Activated gamma-delta T cell treated with Interleukin-2 at 50 U/mL for 16 hours (primary cell): Measurements from ENCODE around the gene MAPT.
"Not testable (repeated sequence)": the region's sequence is repeated elsewhere in the genome, so short reads cannot be mapped to it uniquely, and the experiment has no call there.

ENCODE experiments used
- DNase-seq: peaks from one replicate; pipeline ENCODE4 v3.0.0-alpha.2; 2020

The MAPT gene

GRCh38 chr17:45956746-45957145, 62.4 kb downstream of the MAPT start:
- DNase-seq: not testable (repeated sequence)

- no peak for DNase-seq
Measured at GRCh38 chr17:45958307-45958706, 64.0 kb downstream of the MAPT start.

DNA sequence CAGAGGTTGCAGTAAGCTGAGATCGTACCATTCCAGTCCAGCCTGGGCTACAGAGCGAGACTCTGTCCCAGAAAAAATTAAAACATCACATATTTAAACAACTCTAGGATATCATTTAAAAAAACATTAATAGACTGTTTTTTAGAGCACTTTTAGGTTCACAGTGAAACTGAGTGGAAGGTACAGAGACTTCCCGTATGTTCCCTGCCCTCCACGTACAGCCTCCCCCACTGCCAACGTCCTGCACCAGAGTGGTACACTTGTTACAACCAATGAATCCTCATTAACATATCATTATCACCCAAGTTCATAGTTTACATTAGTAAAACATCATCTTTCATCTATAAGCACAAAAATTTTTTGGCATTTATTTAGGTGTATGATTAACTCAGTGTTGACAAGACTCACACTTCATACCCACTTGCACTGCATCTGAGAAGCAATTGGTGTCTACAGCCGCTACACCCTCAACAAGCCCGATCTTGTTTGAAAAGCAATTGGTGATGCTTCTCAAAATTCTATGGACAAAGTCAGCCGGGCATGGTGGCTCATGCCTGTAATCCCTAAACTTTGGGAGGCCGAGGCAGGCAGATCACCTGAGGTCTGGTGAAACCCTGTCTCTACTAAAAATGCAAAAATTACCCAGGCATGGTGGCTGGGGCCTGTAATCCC, 64.8 kb downstream of the MAPT start:
- no peak for DNase-seq

DNA sequence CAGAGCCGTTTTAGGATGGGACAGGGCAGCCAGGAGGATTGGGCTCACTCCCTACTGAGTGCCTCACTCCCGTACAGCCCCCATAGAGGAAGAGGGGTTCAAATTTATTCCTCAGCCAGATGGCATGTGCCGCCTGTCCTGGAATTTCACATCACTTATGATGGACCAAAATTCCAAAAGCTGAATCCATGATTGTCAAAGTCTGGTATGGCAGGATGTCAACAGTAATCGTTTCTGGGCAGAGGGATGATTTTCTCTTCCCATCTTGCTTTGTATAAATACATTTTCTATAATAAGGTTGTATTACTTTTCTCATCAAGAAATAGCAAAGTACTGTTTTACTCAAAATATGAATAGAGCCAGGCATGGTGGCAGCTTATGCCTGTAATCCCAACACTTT, 66.0 kb downstream of the MAPT start:
- DNase-seq: no peak

DNA sequence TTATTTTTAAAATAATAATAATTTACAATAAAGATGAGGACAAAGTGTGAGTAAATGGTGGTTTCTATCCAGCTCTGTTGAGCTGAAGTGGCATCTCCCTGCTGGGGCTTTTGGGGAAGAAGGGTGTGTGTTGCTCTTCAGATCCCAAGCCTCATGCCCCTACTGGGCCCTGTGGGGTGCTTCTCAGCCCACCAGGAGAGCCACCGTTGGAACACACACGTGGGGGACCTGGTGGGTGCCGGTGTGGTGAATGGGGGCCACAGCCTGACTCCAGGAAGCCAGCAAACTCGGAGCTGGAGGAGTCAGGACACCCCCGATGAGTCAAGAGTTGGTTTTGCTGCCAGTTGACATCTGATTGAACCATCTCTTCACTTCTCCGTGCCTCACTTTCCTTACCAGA, 66.9 kb downstream of the MAPT start:
- no peak for DNase-seq

DNA sequence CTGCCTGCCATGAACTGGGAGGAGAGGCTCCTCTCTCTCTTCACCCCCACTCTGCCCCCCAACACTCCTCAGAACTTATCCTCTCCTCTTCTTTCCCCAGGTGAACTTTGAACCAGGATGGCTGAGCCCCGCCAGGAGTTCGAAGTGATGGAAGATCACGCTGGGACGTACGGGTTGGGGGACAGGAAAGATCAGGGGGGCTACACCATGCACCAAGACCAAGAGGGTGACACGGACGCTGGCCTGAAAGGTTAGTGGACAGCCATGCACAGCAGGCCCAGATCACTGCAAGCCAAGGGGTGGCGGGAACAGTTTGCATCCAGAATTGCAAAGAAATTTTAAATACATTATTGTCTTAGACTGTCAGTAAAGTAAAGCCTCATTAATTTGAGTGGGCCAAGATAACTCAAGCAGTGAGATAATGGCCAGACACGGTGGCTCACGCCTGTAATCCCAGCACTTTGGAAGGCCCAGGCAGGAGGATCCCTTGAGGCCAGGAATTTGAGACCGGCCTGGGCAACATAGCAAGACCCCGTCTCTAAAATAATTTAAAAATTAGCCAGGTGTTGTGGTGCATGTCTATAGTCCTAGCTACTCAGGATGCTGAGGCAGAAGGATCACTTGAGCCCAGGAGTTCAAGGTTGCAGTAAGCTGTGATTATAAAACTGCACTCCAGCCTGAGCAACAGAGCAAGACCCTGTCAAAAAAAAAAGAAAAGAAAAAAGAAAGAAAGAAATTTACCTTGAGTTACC, 68.0 kb downstream of the MAPT start:
- DNase-seq: no peak

- DNase-seq: no peak
Measured at GRCh38 chr17:45963283-45963682, 68.9 kb downstream of the MAPT start.

- no peak for DNase-seq
Measured at GRCh38 chr17:45963889-45964288, 69.5 kb downstream of the MAPT start.

GRCh38 chr17:45964634-45965033, 70.3 kb downstream of the MAPT start:
- DNase-seq: no peak

DNA sequence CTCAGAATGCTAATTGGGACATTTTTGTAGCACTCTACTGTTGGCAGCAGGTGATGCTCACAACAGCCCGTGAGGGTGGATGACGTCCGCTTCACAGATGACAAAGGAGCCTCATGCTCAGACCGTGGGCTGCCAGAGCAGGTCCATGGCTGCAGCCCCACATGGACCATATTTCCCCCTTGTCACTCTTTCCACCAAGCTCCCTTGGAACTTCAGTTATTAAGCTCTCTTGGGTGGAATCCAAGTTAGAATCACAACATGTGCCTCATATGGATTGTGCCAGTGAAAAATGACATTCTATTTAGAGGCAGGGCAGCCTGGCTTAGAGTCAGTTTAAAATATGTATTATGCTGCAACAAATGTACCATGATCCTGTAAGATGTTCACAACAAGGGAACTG, 71.5 kb downstream of the MAPT start:
- no peak for DNase-seq

GRCh38 chr17:45966606-45967280, 72.4 kb downstream of the MAPT start:
- no peak for DNase-seq

- no peak for DNase-seq
Measured at GRCh38 chr17:45967378-45967777, 73.0 kb downstream of the MAPT start.

DNA sequence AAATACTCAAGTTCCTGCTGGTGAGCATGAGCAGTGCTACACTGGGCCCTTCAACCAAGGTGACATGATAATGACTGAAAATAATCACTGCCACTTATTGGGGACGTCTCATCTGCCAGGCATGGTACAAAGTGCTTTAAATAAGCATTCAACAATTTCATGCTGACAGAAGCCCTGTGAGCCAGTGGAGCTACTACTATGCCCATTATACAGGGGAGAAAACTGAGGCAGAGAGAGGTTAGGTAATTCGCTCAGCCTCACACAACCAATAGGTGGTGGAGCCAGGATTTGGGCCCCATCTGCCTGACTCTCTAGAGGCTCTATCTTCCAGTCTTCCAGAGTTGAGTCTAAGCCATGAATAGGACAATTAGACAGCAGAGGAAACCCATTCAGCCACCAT, 74.4 kb downstream of the MAPT start:
- DNase-seq: no peak

GRCh38 chr17:45969726-45970125, 75.4 kb downstream of the MAPT start:
- no peak for DNase-seq

GRCh38 chr17:45970659-45971058, 76.3 kb downstream of the MAPT start:
- no peak for DNase-seq

DNA sequence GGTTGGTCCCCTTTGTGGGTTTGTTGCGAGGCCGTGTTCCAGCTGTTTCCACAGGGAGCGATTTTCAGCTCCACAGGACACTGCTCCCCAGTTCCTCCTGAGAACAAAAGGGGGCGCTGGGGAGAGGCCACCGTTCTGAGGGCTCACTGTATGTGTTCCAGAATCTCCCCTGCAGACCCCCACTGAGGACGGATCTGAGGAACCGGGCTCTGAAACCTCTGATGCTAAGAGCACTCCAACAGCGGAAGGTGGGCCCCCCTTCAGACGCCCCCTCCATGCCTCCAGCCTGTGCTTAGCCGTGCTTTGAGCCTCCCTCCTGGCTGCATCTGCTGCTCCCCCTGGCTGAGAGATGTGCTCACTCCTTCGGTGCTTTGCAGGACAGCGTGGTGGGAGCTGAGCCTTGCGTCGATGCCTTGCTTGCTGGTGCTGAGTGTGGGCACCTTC, 77.4 kb downstream of the MAPT start:
- DNase-seq: no peak

GRCh38 chr17:45972531-45972930, 78.2 kb downstream of the MAPT start:
- no peak for DNase-seq

GRCh38 chr17:45973099-45973780, 78.9 kb downstream of the MAPT start:
- no peak for DNase-seq

DNA sequence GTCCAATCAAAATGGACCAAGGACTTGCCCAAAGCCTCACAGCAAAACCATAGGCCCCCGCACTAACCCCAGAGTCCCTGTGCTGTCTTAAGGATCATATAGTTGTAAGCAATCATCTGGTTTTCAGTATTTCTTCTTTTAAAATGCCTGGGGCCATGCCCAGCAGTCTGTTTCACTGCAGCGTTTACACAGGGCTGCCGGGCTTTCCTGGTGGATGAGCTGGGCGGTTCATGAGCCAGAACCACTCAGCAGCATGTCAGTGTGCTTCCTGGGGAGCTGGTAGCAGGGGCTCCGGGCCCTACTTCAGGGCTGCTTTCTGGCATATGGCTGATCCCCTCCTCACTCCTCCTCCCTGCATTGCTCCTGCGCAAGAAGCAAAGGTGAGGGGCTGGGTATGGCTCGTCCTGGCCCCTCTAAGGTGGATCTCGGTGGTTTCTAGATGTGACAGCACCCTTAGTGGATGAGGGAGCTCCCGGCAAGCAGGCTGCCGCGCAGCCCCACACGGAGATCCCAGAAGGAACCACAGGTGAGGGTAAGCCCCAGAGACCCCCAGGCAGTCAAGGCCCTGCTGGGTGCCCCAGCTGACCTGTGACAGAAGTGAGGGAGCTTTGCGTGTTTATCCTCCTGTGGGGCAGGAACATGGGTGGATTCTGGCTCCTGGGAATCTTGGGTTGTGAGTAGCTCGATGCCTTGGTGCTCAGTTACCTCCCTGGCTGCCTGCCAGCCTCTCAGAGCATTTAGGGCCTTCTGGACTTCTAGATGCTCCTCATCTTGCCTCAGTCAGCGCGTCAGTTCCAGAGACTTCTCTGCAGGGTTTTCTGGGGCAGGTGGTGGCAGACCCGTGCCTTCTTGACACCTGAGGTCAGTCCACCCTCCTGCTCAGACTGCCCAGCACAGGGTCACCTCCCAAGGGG, 79.8 kb downstream of the MAPT start:
- no peak for DNase-seq

- no peak for DNase-seq
Measured at GRCh38 chr17:45974916-45975630, 80.7 kb downstream of the MAPT start.

DNA sequence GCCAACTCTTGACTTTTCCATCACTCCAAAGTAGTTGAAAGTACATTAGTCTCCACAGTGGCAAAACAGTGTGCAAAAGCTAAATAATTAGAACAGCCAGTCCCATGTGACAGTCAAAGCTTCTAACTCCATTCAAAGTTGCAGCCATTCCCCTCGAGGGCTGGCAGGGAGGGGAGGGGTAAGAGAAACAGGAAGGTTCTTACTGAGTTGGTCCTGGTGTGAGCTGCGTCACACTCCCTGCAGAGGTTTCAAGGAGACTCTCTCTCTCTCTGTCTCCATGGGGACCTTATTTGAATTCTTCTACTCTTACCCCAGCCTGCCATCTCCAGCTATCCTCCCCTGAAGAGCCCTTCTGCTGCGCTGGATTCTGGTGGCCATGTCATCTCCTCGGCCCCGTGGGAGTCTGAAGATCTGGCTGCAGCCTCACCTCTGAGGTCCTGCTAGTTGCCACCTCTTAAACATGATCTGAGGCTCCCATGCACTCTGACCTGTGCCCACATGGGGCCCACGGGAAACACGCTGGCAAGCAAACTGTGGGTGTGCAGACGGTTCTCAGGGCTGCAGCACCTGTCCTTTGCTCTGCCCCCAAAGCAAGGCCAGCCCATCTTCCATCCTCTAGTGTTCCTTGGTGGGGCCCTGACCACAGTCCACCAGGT, 81.4 kb downstream of the MAPT start:
- DNase-seq: no peak
